ENCODE results near the gene ERC2.

The ERC2 gene

DNA sequence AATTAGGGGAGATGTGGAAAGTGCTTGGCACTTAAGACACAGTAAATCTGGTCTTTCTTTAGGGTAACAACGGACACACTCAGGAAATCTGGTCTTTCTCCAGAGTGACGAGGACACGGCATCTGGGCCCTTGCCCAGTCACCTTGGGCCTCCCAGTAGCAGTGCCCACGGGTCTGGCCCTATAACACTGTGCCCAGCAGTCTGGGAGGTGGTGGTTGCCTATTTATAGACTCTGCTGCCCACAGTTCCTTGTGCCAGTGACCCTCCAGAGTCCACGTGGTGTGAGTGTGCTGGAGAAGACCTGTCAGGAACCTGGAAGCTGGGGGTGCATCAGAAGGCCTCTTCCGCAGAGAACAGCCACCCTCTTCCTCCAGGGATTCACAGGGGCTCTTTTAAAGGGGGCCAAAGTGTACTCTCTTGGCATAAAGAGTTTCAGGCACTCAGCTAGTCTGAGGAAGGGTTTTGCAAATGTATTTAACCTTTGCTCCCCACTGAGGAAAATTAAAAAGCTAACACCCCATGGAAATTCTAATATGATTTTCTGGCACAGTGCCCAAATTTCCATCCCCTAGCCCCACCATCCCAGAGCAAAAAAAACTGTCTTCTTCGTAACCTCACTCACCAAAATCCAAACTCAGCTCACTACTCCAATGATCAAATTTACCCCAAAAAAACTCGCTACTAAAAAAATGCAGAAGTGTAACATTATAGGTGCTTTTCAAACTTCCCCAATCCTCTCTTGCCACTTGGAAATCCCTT is 996.6 kb downstream of the ERC2 start:
- no peaks in the 10 kb centered on the region for H3K4me1 Mint-ChIP-seq (ENCODE audit: low read depth)
- H3K9me3 Mint-ChIP-seq: no peaks in the 10 kb centered on the region
- H3K36me3 Mint-ChIP-seq (ENCODE audit: low read depth): no peaks in the 10 kb centered on the region

DNA sequence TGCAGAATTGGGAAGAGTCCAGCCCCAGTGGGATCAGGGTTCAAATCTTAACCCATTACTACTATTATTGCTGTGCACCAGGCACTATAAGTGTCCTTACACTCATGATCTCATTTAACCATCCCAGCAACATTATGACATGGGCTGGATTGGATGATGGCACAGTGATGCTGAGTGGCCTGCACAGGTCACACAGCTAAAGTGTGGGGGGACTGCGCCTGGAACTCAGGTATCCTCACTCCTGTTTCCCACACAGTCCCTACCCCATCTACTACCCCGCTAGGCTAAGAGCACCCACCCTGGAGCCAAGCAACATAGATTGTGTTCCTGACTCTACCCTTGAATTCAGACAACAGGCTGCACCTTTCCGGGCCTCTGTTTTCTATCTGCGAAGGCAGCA is 997.2 kb downstream of the ERC2 start:
- H3K4me3 Mint-ChIP-seq: no peak overlapping the region
- no peaks in the 10 kb centered on the region for H3K9me3 Mint-ChIP-seq
- no peaks in the 10 kb centered on the region for H3K27me3 Mint-ChIP-seq (ENCODE audit: low read depth)
- DNase-seq (ENCODE audit: low spot score): no peak
- no peaks in the 10 kb centered on the region for H3K36me3 Mint-ChIP-seq (ENCODE audit: low read depth)
- no peaks in the 10 kb centered on the region for H3K4me1 Mint-ChIP-seq (ENCODE audit: low read depth)
- H3K27ac Mint-ChIP-seq: no peak overlapping the region

More for the DNA sequence above, 996.6 kb downstream of the ERC2 start:
- DNase-seq (ENCODE audit: low spot score): no peak
- no peak overlapping the region for H3K4me3 Mint-ChIP-seq
- H3K27ac Mint-ChIP-seq: no peak overlapping the region
- H3K27me3 Mint-ChIP-seq (ENCODE audit: low read depth): no peaks in the 10 kb centered on the region

DNA sequence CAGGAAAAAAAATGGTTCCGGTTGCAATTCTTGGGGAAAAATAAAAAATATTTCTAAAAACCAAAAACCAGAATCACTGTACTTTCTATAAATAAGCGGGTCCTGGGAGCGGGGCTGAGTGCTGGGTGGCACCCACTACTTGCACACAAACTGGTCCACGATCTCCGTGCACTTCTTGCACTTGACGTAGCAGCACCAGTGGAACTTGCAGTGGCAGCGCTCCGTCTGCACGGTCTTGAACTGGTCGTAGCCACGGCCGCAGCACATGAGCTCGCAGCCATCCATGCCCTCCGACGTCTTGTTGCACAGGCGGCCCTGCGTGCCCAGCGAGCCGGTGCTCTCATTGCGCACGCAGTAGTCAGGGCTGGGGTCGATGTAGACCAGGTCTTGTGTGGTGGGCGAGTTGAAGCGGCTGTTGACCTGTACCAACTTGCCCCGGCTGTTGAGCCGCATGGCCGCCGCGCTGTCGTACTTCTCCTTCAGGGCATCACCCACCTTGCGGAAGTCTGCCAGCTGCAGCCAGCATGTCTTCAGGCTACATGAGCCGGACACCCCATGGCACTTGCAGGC is 998.2 kb downstream of the ERC2 start:
- H3K36me3 Mint-ChIP-seq (ENCODE audit: low read depth): no peaks in the 10 kb centered on the region
- H3K27me3 Mint-ChIP-seq (ENCODE audit: low read depth): no peaks in the 10 kb centered on the region
- no peak for DNase-seq (ENCODE audit: low spot score)
- H3K9me3 Mint-ChIP-seq: no peaks in the 10 kb centered on the region
- no peaks in the 10 kb centered on the region for H3K4me1 Mint-ChIP-seq (ENCODE audit: low read depth)
- H3K4me3 Mint-ChIP-seq: no peak overlapping the region
- H3K27ac Mint-ChIP-seq: no peak overlapping the region

DNA sequence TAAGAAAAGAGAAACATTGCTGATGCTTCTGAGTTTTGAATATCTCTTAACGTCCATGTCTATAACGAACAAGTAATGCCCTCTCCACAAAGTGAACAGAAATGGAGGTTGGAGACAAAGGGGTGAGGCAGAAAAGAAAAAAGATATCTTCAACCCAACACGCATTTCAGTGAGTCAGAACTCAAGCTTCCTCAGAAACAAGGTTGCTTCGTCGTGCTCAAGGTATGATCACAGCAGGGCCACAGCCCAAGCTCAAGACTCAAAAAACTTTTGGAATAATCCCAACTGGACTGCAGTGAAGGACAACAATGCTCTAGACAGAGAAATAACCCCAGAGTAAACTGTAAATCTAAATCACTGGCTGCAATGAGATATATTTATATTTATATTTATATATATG is 1000.0 kb downstream of the ERC2 start:
- Mint-ChIP-seq H3K36me3 (ENCODE audit: low read depth) (no peaks in the 10 kb centered on the region), H3K27me3 (ENCODE audit: low read depth) (no peaks in the 10 kb centered on the region), H3K4me1 (ENCODE audit: low read depth) (no peaks in the 10 kb centered on the region), H3K4me3 (no peak overlapping the region), H3K9me3 (no peaks in the 10 kb centered on the region), H3K27ac (no peak overlapping the region)
- no peak for DNase-seq (ENCODE audit: low spot score)

DNA sequence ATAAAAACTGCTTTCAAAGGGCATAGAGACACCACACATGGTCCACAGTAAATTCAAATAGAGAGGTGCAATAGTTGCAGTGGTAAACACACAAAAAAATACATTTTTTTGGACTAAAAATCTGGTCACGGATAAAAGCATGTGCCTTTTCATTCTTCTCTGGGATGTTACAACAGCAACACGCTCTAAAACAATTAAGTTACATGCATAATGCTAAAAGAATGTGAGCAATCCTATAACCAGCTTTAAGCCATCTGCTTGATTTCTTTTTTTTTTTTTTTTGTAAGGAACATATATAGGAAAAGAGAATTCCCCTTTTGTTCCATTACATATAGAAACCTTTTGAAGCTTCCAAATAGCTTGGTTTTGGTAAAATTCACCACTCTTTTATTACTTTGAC is 1001.2 kb downstream of the ERC2 start:
- DNase-seq (ENCODE audit: low spot score): no peak

DNA sequence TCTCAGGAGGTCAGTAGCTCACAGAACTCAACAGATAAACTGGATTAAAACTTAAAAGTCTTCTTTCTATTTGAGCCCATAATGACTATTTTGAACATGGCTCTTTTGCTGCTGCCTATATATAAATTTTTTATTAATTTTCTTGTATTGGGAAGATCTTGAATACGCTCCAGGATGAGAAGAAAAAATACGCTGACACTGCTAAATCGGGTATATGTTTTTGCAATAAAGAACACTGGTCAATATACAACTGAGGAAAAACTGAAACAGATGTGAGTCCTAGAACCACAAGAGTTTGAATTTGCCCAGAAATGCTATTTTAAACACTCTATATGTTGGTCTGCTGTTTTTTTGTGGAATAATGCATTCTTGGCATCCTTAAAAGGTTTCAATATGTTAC is 1001.7 kb downstream of the ERC2 start:
- no peaks in the 10 kb centered on the region for H3K36me3 Mint-ChIP-seq (ENCODE audit: low read depth)
- H3K27me3 Mint-ChIP-seq (ENCODE audit: low read depth): no peaks in the 10 kb centered on the region
- H3K4me3 Mint-ChIP-seq: no peak overlapping the region
- no peak overlapping the region for H3K27ac Mint-ChIP-seq
- no peaks in the 10 kb centered on the region for H3K9me3 Mint-ChIP-seq
- no peak for DNase-seq (ENCODE audit: low spot score)
- no peaks in the 10 kb centered on the region for H3K4me1 Mint-ChIP-seq (ENCODE audit: low read depth)

More for the DNA sequence above, 1001.2 kb downstream of the ERC2 start:
- Mint-ChIP-seq H3K9me3 (no peaks in the 10 kb centered on the region), H3K4me3 (no peak overlapping the region), H3K27me3 (ENCODE audit: low read depth) (no peaks in the 10 kb centered on the region), H3K4me1 (ENCODE audit: low read depth) (no peaks in the 10 kb centered on the region), H3K36me3 (ENCODE audit: low read depth) (no peaks in the 10 kb centered on the region), H3K27ac (no peak overlapping the region)

DNA sequence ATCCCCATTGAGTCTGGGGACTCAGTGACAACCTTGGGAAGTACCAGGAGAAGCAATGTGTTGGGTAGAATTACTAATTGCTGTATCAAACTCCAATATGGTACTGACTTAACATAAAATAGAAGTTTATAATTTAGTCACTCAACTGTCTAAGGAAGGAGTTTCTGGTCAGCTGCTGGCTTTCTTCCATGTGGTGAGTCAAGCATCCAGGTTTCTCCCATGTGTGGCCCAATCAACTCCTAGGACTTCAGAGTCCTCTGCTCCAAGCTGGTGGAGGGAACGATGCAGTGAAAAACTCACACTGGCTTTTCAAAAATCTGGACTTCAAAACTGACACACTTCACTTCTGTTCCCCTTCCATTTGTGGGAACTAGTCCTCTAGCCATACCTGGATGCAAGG is 1006.4 kb downstream of the ERC2 start:
- no peak for DNase-seq (ENCODE audit: low spot score)
- Mint-ChIP-seq H3K27me3 (ENCODE audit: low read depth) (no peaks in the 10 kb centered on the region), H3K4me3 (no peak overlapping the region), H3K27ac (no peak overlapping the region), H3K4me1 (ENCODE audit: low read depth) (no peaks in the 10 kb centered on the region), H3K9me3 (no peaks in the 10 kb centered on the region), H3K36me3 (ENCODE audit: low read depth) (no peaks in the 10 kb centered on the region)

DNA sequence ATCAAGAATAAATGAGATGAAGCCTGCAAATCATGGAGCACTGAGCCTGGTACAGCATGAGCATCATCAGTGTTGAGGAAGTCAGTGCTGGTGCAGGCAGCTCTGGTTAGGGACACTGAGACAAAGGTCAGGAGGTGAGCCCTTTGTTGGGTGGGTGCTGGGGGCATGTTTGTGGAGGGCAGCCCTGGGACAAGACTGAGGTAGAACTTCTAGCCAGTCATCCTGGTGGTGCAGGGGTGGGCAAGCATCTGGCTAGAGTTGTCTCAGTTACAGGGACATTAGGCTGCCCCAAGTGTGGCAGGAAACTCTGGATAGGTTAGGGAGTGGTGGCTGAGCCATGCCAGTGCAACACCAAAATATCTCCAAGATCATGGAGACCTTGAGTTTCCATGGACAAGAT is 1008.4 kb downstream of the ERC2 start:
- DNase-seq (ENCODE audit: low spot score): no peak
- no peak overlapping the region for H3K4me3 Mint-ChIP-seq
- H3K36me3 Mint-ChIP-seq (ENCODE audit: low read depth): no peaks in the 10 kb centered on the region
- H3K4me1 Mint-ChIP-seq (ENCODE audit: low read depth): no peaks in the 10 kb centered on the region
- H3K9me3 Mint-ChIP-seq: no peaks in the 10 kb centered on the region
- no peak overlapping the region for H3K27ac Mint-ChIP-seq
- H3K27me3 Mint-ChIP-seq (ENCODE audit: low read depth): no peaks in the 10 kb centered on the region

Data from T-helper 2 cell treated with Interferon-gamma antibody and Interleukin-4, amounts not matched to agents 5 μg/mL and 100 μg/mL, for 36 hours (primary cell).